Ishikawa (cell line): Measurements from ENCODE around the gene CKB.

Source experiments
- CEBPB ChIP-seq: IDR thresholded peaks from 2 replicates; pipeline ENCODE4 v1.6.1; 2012
- CREB1 ChIP-seq: IDR thresholded peaks from 2 replicates; pipeline ENCODE4 v1.6.1; 2012; ENCODE audit warnings: low read depth
- EGR1 ChIP-seq: IDR thresholded peaks from 2 replicates; pipeline ENCODE4 v1.6.1; 2012
- EP300 ChIP-seq: IDR thresholded peaks from 2 replicates; pipeline ENCODE4 v1.6.1; 2012; ENCODE audit warnings: borderline replicate concordance
- FOXM1 ChIP-seq: IDR thresholded peaks from 2 replicates; pipeline ENCODE4 v1.6.1; 2012; ENCODE audit warnings: low read depth, borderline replicate concordance
- NFIC ChIP-seq: IDR thresholded peaks from 2 replicates; pipeline ENCODE4 v1.6.1; 2012
- RAD21 ChIP-seq: IDR thresholded peaks from 2 replicates; pipeline ENCODE4 v1.6.1; 2012; ENCODE audit warnings: low read depth
- TAF1 ChIP-seq: IDR thresholded peaks from 2 replicates; pipeline ENCODE4 v1.6.1; 2012; ENCODE audit warnings: low read depth, mild to moderate bottlenecking
- YY1 ChIP-seq: IDR thresholded peaks from 2 replicates; pipeline ENCODE4 v1.6.1; 2012; ENCODE audit warnings: low read depth
- ZBTB7A ChIP-seq: IDR thresholded peaks from 2 replicates; pipeline ENCODE4 v1.6.1; 2012; ENCODE audit warnings: low read depth
- TF ChIP-seq, protein P1 (sequence below): IDR thresholded peaks from 2 replicates; pipeline ENCODE4 v1.6.1; 2012
- TF ChIP-seq, protein P2 (sequence below): IDR thresholded peaks from 2 replicates; pipeline ENCODE4 v1.6.1; 2012; ENCODE audit warnings: low read depth, mild to moderate bottlenecking
- TF ChIP-seq, protein P3 (sequence below): IDR thresholded peaks from 2 replicates; pipeline ENCODE4 v1.6.1; 2012

DNA sequence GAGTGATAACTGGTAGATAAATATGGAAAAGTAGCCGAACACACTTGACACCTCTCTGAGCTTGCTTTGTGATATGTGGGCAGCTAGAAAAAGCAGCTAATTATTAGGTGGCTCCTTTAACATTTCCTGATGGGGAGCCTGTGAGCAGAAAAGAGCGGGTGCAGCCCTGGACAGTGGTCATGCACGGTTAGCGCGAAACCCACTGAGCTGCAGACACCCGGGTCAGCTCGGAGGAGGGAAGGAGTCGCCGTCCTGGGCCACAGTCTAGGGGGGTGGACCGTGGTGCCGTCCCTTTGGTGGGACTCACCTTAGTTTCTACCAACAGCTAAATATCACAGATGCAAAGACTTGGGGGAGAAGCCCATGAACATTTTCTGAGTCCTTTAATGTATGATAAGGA lies 46.8 kb upstream of the CKB start:
- no peak for TF ChIP-seq TAF1
- TF ChIP-seq YY1 = no peak
- TF ChIP-seq NFIC = no peak
- TF ChIP-seq, protein P1, sequence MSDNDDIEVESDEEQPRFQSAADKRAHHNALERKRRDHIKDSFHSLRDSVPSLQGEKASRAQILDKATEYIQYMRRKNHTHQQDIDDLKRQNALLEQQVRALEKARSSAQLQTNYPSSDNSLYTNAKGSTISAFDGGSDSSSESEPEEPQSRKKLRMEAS = no peak
- TF ChIP-seq, protein P2, sequence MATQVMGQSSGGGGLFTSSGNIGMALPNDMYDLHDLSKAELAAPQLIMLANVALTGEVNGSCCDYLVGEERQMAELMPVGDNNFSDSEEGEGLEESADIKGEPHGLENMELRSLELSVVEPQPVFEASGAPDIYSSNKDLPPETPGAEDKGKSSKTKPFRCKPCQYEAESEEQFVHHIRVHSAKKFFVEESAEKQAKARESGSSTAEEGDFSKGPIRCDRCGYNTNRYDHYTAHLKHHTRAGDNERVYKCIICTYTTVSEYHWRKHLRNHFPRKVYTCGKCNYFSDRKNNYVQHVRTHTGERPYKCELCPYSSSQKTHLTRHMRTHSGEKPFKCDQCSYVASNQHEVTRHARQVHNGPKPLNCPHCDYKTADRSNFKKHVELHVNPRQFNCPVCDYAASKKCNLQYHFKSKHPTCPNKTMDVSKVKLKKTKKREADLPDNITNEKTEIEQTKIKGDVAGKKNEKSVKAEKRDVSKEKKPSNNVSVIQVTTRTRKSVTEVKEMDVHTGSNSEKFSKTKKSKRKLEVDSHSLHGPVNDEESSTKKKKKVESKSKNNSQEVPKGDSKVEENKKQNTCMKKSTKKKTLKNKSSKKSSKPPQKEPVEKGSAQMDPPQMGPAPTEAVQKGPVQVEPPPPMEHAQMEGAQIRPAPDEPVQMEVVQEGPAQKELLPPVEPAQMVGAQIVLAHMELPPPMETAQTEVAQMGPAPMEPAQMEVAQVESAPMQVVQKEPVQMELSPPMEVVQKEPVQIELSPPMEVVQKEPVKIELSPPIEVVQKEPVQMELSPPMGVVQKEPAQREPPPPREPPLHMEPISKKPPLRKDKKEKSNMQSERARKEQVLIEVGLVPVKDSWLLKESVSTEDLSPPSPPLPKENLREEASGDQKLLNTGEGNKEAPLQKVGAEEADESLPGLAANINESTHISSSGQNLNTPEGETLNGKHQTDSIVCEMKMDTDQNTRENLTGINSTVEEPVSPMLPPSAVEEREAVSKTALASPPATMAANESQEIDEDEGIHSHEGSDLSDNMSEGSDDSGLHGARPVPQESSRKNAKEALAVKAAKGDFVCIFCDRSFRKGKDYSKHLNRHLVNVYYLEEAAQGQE = no peak
- TF ChIP-seq FOXM1 = no peak
- no peak for TF ChIP-seq EP300
- no peak for TF ChIP-seq CREB1
- no peak for TF ChIP-seq RAD21
- TF ChIP-seq, protein P3, sequence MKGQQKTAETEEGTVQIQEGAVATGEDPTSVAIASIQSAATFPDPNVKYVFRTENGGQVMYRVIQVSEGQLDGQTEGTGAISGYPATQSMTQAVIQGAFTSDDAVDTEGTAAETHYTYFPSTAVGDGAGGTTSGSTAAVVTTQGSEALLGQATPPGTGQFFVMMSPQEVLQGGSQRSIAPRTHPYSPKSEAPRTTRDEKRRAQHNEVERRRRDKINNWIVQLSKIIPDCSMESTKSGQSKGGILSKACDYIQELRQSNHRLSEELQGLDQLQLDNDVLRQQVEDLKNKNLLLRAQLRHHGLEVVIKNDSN = no peak
- TF ChIP-seq CEBPB = no peak
- no peak for TF ChIP-seq EGR1
- no peak for TF ChIP-seq ZBTB7A
